ENCODE data around the gene SCARB2. TPM values are rescaled to one million over a fixed set of nuclear protein-coding genes. Genes with fewer than 3 reads are reported as not detected.

SCARB2 gene
- polyA plus RNA-seq (2013, experiment 1 of 2), result 16.2 TPM
- 16.6 TPM for polyA plus RNA-seq (2013, experiment 2 of 2)

- Histone ChIP-seq H3K4me3 (ENCODE audit: low read length) (peak within 1 kb of the TSS; percentile 64), H3K4ac (ENCODE audit: low read depth, low read length) (no peak within 1 kb of the TSS), H3K4me1 (ENCODE audit: control insufficient read depth, low read depth, low read length) (peaks cover 7% of the 10 kb centered on the region)
Measured at GRCh38 chr4:76213415-76214176, at the start of gene SCARB2. TSS of gene SCARB2 (minus strand) at chr4:76213824. CDS start at chr4:76213543, 281 bp downstream.

GRCh38 chr4:76260571-76260970 is 46.9 kb upstream of the SCARB2 start:
- DNase-seq, result no peak
- no CpG with 5 or more reads among the region's 1 CpG for whole genome bisulfite sequencing (ENCODE audit: extremely low coverage, insufficient coverage, low lambda C conversion rate)
- no peaks in the 10 kb centered on the region for H3K36me3 ChIP-seq (ENCODE audit: control insufficient read depth, insufficient read depth, low read length)
- H3K23ac ChIP-seq (ENCODE audit: low read length), result no peak overlapping the region
- H3K4me2 ChIP-seq (ENCODE audit: low read length), result no peak overlapping the region
- H3K79me2 ChIP-seq (ENCODE audit: control insufficient read depth, insufficient read depth, low read length), result no peaks in the 10 kb centered on the region
- no peak overlapping the region for H3K4ac ChIP-seq (ENCODE audit: low read depth, low read length)
- no peak overlapping the region for H2BK5ac ChIP-seq (ENCODE audit: low read length)
- H4K5ac ChIP-seq (ENCODE audit: low read length), result no peak overlapping the region
- H3K9ac ChIP-seq (ENCODE audit: low read length), result no peak overlapping the region
- no peak overlapping the region for H2BK15ac ChIP-seq (replicated peaks; ENCODE audit: low read depth)
- H2BK120ac ChIP-seq (ENCODE audit: low read depth, low read length), result no peak overlapping the region
- no peak overlapping the region for H2AK5ac ChIP-seq (ENCODE audit: low read length)
- no peak overlapping the region for H4K8ac ChIP-seq (ENCODE audit: low read depth, low read length)
- no peaks in the 10 kb centered on the region for H3K27me3 ChIP-seq (ENCODE audit: insufficient read depth, low read length, poor library complexity)
- no peak overlapping the region for H3K18ac ChIP-seq (ENCODE audit: low read length)
- no peak overlapping the region for H3K27ac ChIP-seq (ENCODE audit: low read depth, low read length)
- H3K79me1 ChIP-seq (ENCODE audit: low read length), result no peaks in the 10 kb centered on the region
- no peaks in the 10 kb centered on the region for H3K4me1 ChIP-seq (ENCODE audit: control insufficient read depth, low read depth, low read length)
- no peak overlapping the region for H3K4me3 ChIP-seq (ENCODE audit: low read length)
- no peak overlapping the region for H3K56ac ChIP-seq (ENCODE audit: low read length)

More at GRCh38 chr4:76213415-76214176, at the start of gene SCARB2:
- H3K18ac ChIP-seq (ENCODE audit: low read length), result peak within 1 kb of the TSS; percentile 0
- H2BK15ac ChIP-seq (replicated peaks; ENCODE audit: low read depth), result no peak within 1 kb of the TSS
- H3K9ac ChIP-seq (ENCODE audit: low read length), result peak within 1 kb of the TSS; percentile 89
- WGBS (ENCODE audit: extremely low coverage, insufficient coverage, low lambda C conversion rate), result no CpG with 5 or more reads among the region's 94 CpGs
- H2BK5ac ChIP-seq (ENCODE audit: low read length), result no peak within 1 kb of the TSS
- peak within 1 kb of the TSS; percentile 96 for H3K56ac ChIP-seq (ENCODE audit: low read length)
- H3K27me3 ChIP-seq (ENCODE audit: insufficient read depth, low read length, poor library complexity), result no peaks in the 10 kb centered on the region
- peaks cover 13% of the 10 kb centered on the region for H3K79me1 ChIP-seq (ENCODE audit: low read length)
- peak within 1 kb of the TSS; percentile 96 for H3K4me2 ChIP-seq (ENCODE audit: low read length)
- H3K79me2 ChIP-seq (ENCODE audit: control insufficient read depth, insufficient read depth, low read length), result no peaks in the 10 kb centered on the region
- H4K5ac ChIP-seq (ENCODE audit: low read length), result no peak within 1 kb of the TSS
- peak; percentile 86 for DNase-seq
- peak within 1 kb of the TSS; percentile 5 for H4K8ac ChIP-seq (ENCODE audit: low read depth, low read length)
- H3K36me3 ChIP-seq (ENCODE audit: control insufficient read depth, insufficient read depth, low read length), result no peaks in the 10 kb centered on the region
- no peak within 1 kb of the TSS for H2AK5ac ChIP-seq (ENCODE audit: low read length)
- peak within 1 kb of the TSS; percentile 81 for H3K27ac ChIP-seq (ENCODE audit: low read depth, low read length)
- H3K23ac ChIP-seq (ENCODE audit: low read length), result peak within 1 kb of the TSS; percentile 91
- H2BK120ac ChIP-seq (ENCODE audit: low read depth, low read length), result no peak within 1 kb of the TSS

DNA sequence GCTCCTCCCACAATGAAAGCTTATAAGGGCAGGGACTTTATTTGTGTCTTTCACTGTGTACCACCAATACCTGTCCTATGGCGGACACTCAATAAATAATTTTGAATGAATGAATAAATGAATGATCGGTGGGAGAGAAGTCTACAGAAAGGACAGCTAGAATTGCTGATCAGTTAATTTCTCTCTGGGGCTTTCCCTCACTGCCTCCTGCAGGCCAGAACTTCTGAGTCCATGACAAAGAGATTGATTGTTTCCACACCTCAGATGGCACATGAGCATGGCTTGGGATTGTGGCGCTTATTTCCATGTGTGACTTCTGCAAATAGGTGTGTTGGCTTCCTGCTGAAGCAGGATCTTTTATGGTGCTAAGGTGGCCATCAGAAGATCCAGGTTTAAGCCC is 44.2 kb upstream of the SCARB2 start:
- Histone ChIP-seq H3K56ac (ENCODE audit: low read length) (no peak overlapping the region), H3K4ac (ENCODE audit: low read depth, low read length) (no peak overlapping the region), H3K4me1 (ENCODE audit: control insufficient read depth, low read depth, low read length) (no peaks in the 10 kb centered on the region), H3K36me3 (ENCODE audit: control insufficient read depth, insufficient read depth, low read length) (no peaks in the 10 kb centered on the region), H2BK5ac (ENCODE audit: low read length) (no peak overlapping the region), H2BK120ac (ENCODE audit: low read depth, low read length) (no peak overlapping the region), H4K5ac (ENCODE audit: low read length) (no peak overlapping the region), H3K79me1 (ENCODE audit: low read length) (no peaks in the 10 kb centered on the region), H3K18ac (ENCODE audit: low read length) (no peak overlapping the region), H3K23ac (ENCODE audit: low read length) (no peak overlapping the region), H2AK5ac (ENCODE audit: low read length) (no peak overlapping the region), H3K4me2 (ENCODE audit: low read length) (no peak overlapping the region), H3K9ac (ENCODE audit: low read length) (no peak overlapping the region), H3K79me2 (ENCODE audit: control insufficient read depth, insufficient read depth, low read length) (no peaks in the 10 kb centered on the region), H3K27ac (ENCODE audit: low read depth, low read length) (no peak overlapping the region), H2BK15ac (replicated peaks; ENCODE audit: low read depth) (no peak overlapping the region), H3K4me3 (ENCODE audit: low read length) (no peak overlapping the region), H3K27me3 (ENCODE audit: insufficient read depth, low read length, poor library complexity) (no peaks in the 10 kb centered on the region), H4K8ac (ENCODE audit: low read depth, low read length) (no peak overlapping the region)
- no CpG with 5 or more reads among the region's 3 CpGs for WGBS (ENCODE audit: extremely low coverage, insufficient coverage, low lambda C conversion rate)
- DNase-seq, result no peak

DNA sequence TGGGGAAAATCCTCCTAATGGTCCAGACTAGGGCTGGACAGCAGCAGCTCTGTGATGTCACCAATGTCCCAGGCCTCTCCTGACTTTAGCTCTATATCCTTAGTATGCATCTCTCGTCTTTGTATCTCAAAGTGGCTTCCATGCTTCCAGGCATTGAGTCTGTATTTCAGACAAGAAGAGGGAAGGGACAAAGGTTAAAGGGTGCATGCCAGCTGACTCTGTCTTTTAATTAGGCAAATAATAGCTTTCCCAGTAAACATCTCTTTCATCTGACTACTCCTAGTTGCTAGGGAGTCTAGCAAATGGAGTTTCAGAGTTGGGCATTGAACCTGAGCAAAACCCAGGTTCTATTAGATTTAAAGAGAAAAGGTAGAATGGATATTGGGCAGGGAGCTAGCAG is 43.3 kb upstream of the SCARB2 start:
- Histone ChIP-seq H3K79me2 (ENCODE audit: control insufficient read depth, insufficient read depth, low read length) (no peaks in the 10 kb centered on the region), H3K4me2 (ENCODE audit: low read length) (no peak overlapping the region), H3K27ac (ENCODE audit: low read depth, low read length) (no peak overlapping the region), H4K5ac (ENCODE audit: low read length) (no peak overlapping the region), H3K18ac (ENCODE audit: low read length) (no peak overlapping the region), H3K79me1 (ENCODE audit: low read length) (no peaks in the 10 kb centered on the region), H3K56ac (ENCODE audit: low read length) (no peak overlapping the region), H3K27me3 (ENCODE audit: insufficient read depth, low read length, poor library complexity) (no peaks in the 10 kb centered on the region), H3K4me3 (ENCODE audit: low read length) (no peak overlapping the region), H2BK5ac (ENCODE audit: low read length) (no peak overlapping the region), H2BK120ac (ENCODE audit: low read depth, low read length) (no peak overlapping the region), H2BK15ac (replicated peaks; ENCODE audit: low read depth) (no peak overlapping the region), H3K4ac (ENCODE audit: low read depth, low read length) (no peak overlapping the region), H3K9ac (ENCODE audit: low read length) (no peak overlapping the region), H3K4me1 (ENCODE audit: control insufficient read depth, low read depth, low read length) (no peaks in the 10 kb centered on the region), H3K36me3 (ENCODE audit: control insufficient read depth, insufficient read depth, low read length) (no peaks in the 10 kb centered on the region), H2AK5ac (ENCODE audit: low read length) (no peak overlapping the region), H4K8ac (ENCODE audit: low read depth, low read length) (no peak overlapping the region), H3K23ac (ENCODE audit: low read length) (no peak overlapping the region)
- no CpG with 5 or more reads among the region's 1 CpG for WGBS (ENCODE audit: extremely low coverage, insufficient coverage, low lambda C conversion rate)
- DNase-seq, result no peak

GRCh38 chr4:76256032-76256431 is 42.4 kb upstream of the SCARB2 start:
- H4K5ac ChIP-seq (ENCODE audit: low read length), result no peak overlapping the region
- no peaks in the 10 kb centered on the region for H3K4me1 ChIP-seq (ENCODE audit: control insufficient read depth, low read depth, low read length)
- H2BK120ac ChIP-seq (ENCODE audit: low read depth, low read length), result no peak overlapping the region
- H3K9ac ChIP-seq (ENCODE audit: low read length), result no peak overlapping the region
- WGBS (ENCODE audit: extremely low coverage, insufficient coverage, low lambda C conversion rate), result no CpG with 5 or more reads among the region's 6 CpGs
- no peaks in the 10 kb centered on the region for H3K36me3 ChIP-seq (ENCODE audit: control insufficient read depth, insufficient read depth, low read length)
- no peak overlapping the region for H2BK5ac ChIP-seq (ENCODE audit: low read length)
- no peak overlapping the region for H3K4ac ChIP-seq (ENCODE audit: low read depth, low read length)
- no peak overlapping the region for H2BK15ac ChIP-seq (replicated peaks; ENCODE audit: low read depth)
- no peaks in the 10 kb centered on the region for H3K79me2 ChIP-seq (ENCODE audit: control insufficient read depth, insufficient read depth, low read length)
- H3K18ac ChIP-seq (ENCODE audit: low read length), result no peak overlapping the region
- H4K8ac ChIP-seq (ENCODE audit: low read depth, low read length), result no peak overlapping the region
- no peak for DNase-seq
- H3K23ac ChIP-seq (ENCODE audit: low read length), result no peak overlapping the region
- no peak overlapping the region for H2AK5ac ChIP-seq (ENCODE audit: low read length)
- no peaks in the 10 kb centered on the region for H3K27me3 ChIP-seq (ENCODE audit: insufficient read depth, low read length, poor library complexity)
- no peak overlapping the region for H3K4me3 ChIP-seq (ENCODE audit: low read length)
- no peak overlapping the region for H3K4me2 ChIP-seq (ENCODE audit: low read length)
- H3K27ac ChIP-seq (ENCODE audit: low read depth, low read length), result no peak overlapping the region
- no peaks in the 10 kb centered on the region for H3K79me1 ChIP-seq (ENCODE audit: low read length)
- no peak overlapping the region for H3K56ac ChIP-seq (ENCODE audit: low read length)

DNA sequence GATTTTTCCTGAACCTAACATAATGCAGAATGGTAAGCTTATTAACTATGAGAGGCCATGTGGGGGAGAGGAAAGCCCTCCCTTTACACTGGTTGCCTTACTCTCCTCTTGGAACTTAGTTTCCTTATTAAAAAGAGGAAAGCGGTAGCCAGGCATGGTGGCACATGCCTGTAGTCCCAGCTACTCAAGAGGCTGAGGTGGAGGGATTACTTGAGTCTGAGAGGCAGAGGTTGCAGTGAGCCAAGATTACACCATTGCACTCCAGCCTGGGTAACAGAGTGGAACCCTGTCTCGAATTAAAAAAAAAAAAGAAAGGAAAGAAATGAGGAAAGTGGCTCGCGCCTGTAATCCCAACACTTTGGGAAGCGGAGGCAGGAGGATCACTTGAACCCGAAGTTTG is 39.9 kb upstream of the SCARB2 start:
- H3K27ac ChIP-seq (ENCODE audit: low read depth, low read length), result no peak overlapping the region
- no CpG with 5 or more reads among the region's 6 CpGs for WGBS (ENCODE audit: extremely low coverage, insufficient coverage, low lambda C conversion rate)
- H4K5ac ChIP-seq (ENCODE audit: low read length), result no peak overlapping the region
- no peaks in the 10 kb centered on the region for H3K79me1 ChIP-seq (ENCODE audit: low read length)
- no peaks in the 10 kb centered on the region for H3K4me1 ChIP-seq (ENCODE audit: control insufficient read depth, low read depth, low read length)
- H3K18ac ChIP-seq (ENCODE audit: low read length), result no peak overlapping the region
- H2BK15ac ChIP-seq (replicated peaks; ENCODE audit: low read depth), result no peak overlapping the region
- H3K9ac ChIP-seq (ENCODE audit: low read length), result no peak overlapping the region
- no peak for DNase-seq
- H2BK120ac ChIP-seq (ENCODE audit: low read depth, low read length), result no peak overlapping the region
- no peaks in the 10 kb centered on the region for H3K27me3 ChIP-seq (ENCODE audit: insufficient read depth, low read length, poor library complexity)
- H2BK5ac ChIP-seq (ENCODE audit: low read length), result no peak overlapping the region
- no peaks in the 10 kb centered on the region for H3K36me3 ChIP-seq (ENCODE audit: control insufficient read depth, insufficient read depth, low read length)
- no peak overlapping the region for H3K4me2 ChIP-seq (ENCODE audit: low read length)
- H3K4ac ChIP-seq (ENCODE audit: low read depth, low read length), result no peak overlapping the region
- no peak overlapping the region for H3K4me3 ChIP-seq (ENCODE audit: low read length)
- H3K79me2 ChIP-seq (ENCODE audit: control insufficient read depth, insufficient read depth, low read length), result no peaks in the 10 kb centered on the region
- no peak overlapping the region for H3K56ac ChIP-seq (ENCODE audit: low read length)
- no peak overlapping the region for H2AK5ac ChIP-seq (ENCODE audit: low read length)
- no peak overlapping the region for H3K23ac ChIP-seq (ENCODE audit: low read length)
- no peak overlapping the region for H4K8ac ChIP-seq (ENCODE audit: low read depth, low read length)
